PFSK-1 (cell line): ENCODE results near the gene ATXN1.
A peak's percentile ranks its signal among the peaks of the same experiment; 100 is the strongest.

ENCODE experiments used
- FOXP2 ChIP-seq: optimal IDR thresholded peaks from 2 replicates; pipeline ENCODE3; 2011; ENCODE audit warnings: borderline replicate concordance, control low read depth, inconsistent platforms; ENCODE audit not compliant: insufficient read depth; ENCODE audit errors: extremely low read length, extremely low read depth
- POLR2AphosphoS5 ChIP-seq: IDR thresholded peaks from 2 replicates; pipeline ENCODE4 v1.6.1; 2012; ENCODE audit warnings: low read depth, mild to moderate bottlenecking, control low read depth, low read length, moderate library complexity
- SIN3A ChIP-seq: IDR thresholded peaks from 2 replicates; pipeline ENCODE4 v1.6.1; 2012; ENCODE audit warnings: mild to moderate bottlenecking, low read length, moderate library complexity, borderline replicate concordance; ENCODE audit not compliant: insufficient read depth
- TAF1 ChIP-seq: IDR thresholded peaks from 2 replicates; pipeline ENCODE4 v1.6.1; 2012; ENCODE audit warnings: low read length, control low read depth, borderline replicate concordance; ENCODE audit not compliant: insufficient read depth
- TF ChIP-seq, protein P1 (sequence below), 2 experiments: IDR thresholded peaks; 2 replicates each; pipeline versions ENCODE4 v1.6.1 to v1.8.0; 2011 to 2012; ENCODE audit warnings: low read depth in 2 of 2, low read length in 2 of 2, control low read depth in 1 of 2, inconsistent platforms in 1 of 2, mild to moderate bottlenecking in 1 of 2, moderate library complexity in 1 of 2; ENCODE audit not compliant: insufficient read depth in 1 of 2

ATXN1 gene

DNA sequence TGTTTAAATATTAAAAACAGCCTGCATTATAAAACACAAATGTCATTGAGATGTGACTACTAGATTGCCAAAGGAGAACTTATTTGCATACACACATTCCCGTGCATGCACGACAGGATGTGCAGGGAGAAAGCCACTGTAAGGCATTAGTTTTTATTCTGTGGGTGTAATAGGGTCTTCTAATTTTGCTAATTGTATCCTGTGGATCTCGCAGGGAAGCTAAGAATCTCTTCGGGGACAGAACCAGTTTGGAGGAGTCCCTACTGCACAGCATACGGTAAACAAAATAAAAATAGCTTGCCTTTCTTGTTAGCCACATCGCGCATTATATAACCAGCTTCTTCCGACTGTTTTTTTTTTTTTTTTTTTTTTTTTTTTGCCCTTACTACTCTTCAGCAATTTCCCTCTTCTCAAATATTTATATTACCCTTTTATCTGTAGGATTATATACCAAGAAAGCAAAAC lies 2.0 kb downstream of the ATXN1 start:
- TF ChIP-seq POLR2AphosphoS5 (peak; percentile 41; the same call in 1 of the 2 replicates), FOXP2 (no peak)

DNA sequence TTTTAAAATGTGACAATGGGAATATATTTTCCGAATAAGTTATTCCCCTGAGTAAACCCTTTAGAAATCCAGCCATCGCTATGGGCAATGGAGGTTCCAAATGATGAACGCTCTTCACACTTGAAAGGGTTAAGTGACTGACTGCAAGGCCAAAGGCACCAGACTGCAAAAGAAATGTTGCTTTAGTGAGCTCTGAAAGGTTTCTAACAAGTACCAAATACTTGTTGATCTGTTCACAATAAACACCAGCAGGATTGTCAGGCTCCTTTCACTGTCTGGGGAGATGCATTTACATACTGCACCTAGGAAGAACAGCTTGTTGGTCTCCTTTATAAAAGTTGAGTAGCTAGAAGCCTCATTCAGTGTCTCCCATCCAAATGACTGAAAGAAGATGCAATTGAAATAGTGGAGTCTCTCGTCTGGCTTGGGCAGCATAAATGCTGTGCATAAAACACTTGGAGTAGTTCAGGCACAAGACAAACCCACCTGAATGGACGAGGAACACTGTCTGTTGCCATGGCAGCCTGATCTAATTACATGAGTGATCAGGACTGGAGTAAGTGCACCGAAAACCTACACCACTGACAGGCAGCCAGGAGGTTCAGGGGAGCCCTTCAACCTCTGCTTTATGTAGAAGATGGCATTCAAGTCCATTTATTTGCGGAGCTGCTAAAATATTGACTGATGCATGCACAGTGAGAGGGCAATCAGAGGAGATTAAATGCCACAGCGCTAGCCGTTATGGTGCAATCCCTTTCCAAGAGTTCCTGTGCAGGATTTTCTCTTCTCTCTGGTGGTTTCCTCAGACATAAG lies 2.9 kb downstream of the ATXN1 start:
- no peak; the same call in 1 of the 2 replicates for TF ChIP-seq TAF1
- TF ChIP-seq SIN3A: peak; percentile 34; the same call in 1 of the 2 replicates
- TF ChIP-seq POLR2AphosphoS5: peak; percentile 27; the same call in 1 of the 2 replicates
- TF ChIP-seq, protein P1, sequence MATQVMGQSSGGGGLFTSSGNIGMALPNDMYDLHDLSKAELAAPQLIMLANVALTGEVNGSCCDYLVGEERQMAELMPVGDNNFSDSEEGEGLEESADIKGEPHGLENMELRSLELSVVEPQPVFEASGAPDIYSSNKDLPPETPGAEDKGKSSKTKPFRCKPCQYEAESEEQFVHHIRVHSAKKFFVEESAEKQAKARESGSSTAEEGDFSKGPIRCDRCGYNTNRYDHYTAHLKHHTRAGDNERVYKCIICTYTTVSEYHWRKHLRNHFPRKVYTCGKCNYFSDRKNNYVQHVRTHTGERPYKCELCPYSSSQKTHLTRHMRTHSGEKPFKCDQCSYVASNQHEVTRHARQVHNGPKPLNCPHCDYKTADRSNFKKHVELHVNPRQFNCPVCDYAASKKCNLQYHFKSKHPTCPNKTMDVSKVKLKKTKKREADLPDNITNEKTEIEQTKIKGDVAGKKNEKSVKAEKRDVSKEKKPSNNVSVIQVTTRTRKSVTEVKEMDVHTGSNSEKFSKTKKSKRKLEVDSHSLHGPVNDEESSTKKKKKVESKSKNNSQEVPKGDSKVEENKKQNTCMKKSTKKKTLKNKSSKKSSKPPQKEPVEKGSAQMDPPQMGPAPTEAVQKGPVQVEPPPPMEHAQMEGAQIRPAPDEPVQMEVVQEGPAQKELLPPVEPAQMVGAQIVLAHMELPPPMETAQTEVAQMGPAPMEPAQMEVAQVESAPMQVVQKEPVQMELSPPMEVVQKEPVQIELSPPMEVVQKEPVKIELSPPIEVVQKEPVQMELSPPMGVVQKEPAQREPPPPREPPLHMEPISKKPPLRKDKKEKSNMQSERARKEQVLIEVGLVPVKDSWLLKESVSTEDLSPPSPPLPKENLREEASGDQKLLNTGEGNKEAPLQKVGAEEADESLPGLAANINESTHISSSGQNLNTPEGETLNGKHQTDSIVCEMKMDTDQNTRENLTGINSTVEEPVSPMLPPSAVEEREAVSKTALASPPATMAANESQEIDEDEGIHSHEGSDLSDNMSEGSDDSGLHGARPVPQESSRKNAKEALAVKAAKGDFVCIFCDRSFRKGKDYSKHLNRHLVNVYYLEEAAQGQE (IDR thresholded peaks at IDR 0.05; ENCODE audit: insufficient read depth in 1 of 2, low read depth in 2 of 2, low read length in 2 of 2): no peak
- no peak for TF ChIP-seq FOXP2

DNA sequence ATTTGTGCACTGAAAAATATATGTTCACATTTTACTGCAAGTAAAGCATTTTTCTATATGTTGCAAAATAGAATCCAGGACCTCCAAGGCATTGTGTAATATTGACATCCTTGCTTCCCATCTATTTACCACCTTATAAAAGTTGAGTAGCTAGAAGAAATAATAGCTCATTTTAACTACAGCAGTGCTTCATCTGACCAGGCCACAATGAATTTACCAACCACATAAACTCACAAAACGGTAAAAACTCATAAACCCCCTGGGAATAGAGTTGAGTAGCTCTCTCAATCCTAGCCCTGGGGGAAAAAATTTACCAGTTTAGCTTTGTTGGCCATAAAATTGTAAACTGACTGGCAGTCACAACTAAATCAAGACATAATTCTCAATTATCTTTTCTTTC lies 3.9 kb downstream of the ATXN1 start:
- TF ChIP-seq, protein P1 (IDR thresholded peaks at IDR 0.05; ENCODE audit: insufficient read depth in 1 of 2, low read depth in 2 of 2, low read length in 2 of 2): no peak
- TF ChIP-seq FOXP2: no peak
- no peak for TF ChIP-seq TAF1
- no peak for TF ChIP-seq SIN3A
- no peak for TF ChIP-seq POLR2AphosphoS5

DNA sequence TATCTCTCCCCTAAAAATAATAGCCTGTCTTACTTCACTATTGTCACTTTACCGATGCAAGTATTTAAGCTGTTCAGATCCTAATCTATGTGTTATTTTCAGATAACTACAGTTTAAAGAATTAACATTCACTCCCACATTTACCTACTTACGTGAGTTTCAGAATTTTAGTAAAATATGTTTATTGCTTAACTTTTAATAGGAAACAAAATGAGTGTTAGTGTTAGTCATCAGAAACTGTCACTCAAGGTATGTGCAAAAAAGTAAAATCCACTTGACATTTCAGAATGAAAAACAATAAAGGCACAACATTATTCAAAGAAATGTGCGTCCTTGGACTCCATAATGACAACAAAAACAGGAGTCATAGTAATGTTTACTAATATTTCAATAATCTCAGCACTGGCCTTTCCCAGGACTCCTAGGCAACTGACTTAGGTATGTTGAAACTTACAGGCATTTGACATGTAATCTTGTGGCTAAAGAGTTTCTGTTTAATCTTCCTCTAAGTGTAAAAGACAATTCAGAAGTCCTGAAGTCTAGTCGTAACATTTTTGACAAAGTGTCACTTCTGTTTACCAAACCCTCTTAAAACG lies 4.5 kb downstream of the ATXN1 start:
- TF ChIP-seq, protein P1 (IDR thresholded peaks at IDR 0.05; ENCODE audit: insufficient read depth in 1 of 2, low read depth in 2 of 2, low read length in 2 of 2): no peak
- no peak for TF ChIP-seq TAF1
- TF ChIP-seq SIN3A: no peak; the same call in 1 of the 2 replicates
- no peak for TF ChIP-seq POLR2AphosphoS5
- no peak for TF ChIP-seq FOXP2

DNA sequence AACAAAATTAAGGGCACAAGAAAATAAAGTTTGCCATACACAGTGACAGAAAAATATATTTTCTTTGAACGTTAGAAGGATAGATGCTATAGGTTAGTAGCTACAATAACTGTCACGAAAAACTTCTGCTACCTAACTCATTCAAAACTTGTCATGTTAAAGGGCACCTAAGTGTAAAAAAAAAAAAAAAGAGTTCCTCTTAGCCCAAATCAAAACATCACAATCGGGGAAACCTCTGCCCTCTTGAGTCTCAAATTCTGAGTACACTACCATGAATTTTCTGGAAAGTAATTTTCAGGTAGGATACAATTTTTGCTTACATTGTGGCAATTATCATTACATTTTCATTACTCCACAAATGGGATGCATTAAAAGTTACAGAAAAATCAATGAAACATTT lies 5.7 kb downstream of the ATXN1 start:
- TF ChIP-seq FOXP2: no peak
- TF ChIP-seq SIN3A: peak; percentile 54; the same call in 1 of the 2 replicates
- TF ChIP-seq TAF1: no peak
- TF ChIP-seq POLR2AphosphoS5: no peak
- TF ChIP-seq, protein P1 (IDR thresholded peaks at IDR 0.05; ENCODE audit: insufficient read depth in 1 of 2, low read depth in 2 of 2, low read length in 2 of 2): no peak
